Right lobe of liver (tissue), 6 donors: ENCODE data around the gene NRXN2. TPM values are rescaled to one million over a fixed set of nuclear protein-coding genes. Genes with fewer than 3 reads are reported as not detected.
A peak's percentile ranks its signal among the peaks of the same experiment; 100 is the strongest.

Source experiments
- ATAC-seq, 4 donors: fragments of 200-7000 bp; cut with Tn5 transposase; one replicate each; pipeline ENCODE4 v1.9.1; 2020; ENCODE audit warnings: mild to moderate bottlenecking in 4 of 4, moderate library complexity in 4 of 4
- DNase-seq, 3 donors: peaks; one replicate each; pipeline ENCODE4 v3.0.0-alpha.2; 2020
- H3K27ac ChIP-seq, 3 donors: fragments of 200-600 bp; one replicate each; pipeline ENCODE4 v1.8.0; 2022
- H3K27me3 ChIP-seq, 2 donors: fragments of 200-600 bp; one replicate each; pipeline ENCODE4 v1.8.0; 2022
- H3K36me3 ChIP-seq, 4 donors: fragments of 200-600 bp; sonication (generic) in 1 of 4; one replicate each; pipeline versions ENCODE4 v1.5.1 to v1.8.0; 2017 to 2022; ENCODE audit warnings: control low read depth in 1 of 4
- H3K4me1 ChIP-seq, 4 donors: fragments of 200-600 bp; sonication (generic) in 1 of 4; one replicate each; pipeline versions ENCODE4 v1.5.1 to v1.8.0; 2017 to 2022; ENCODE audit warnings: control low read depth in 1 of 4
- H3K4me3 ChIP-seq, 3 donors: fragments of 200-600 bp; one replicate each; pipeline ENCODE4 v1.8.0; 2022
- H3K9me3 ChIP-seq, 4 donors: fragments of 200-600 bp; sonication (generic) in 1 of 4; one replicate each; pipeline versions ENCODE4 v1.5.1 to v1.8.0; 2017 to 2022; ENCODE audit warnings: control low read depth in 1 of 4
- POLR2A ChIP-seq: fragments of 450-650 bp; IDR thresholded peaks from one replicate; pipeline ENCODE4 v1.6.1; 2017; ENCODE audit warnings: antibody characterized with exemption, mild to moderate bottlenecking
- WGBS: methylation state at CpG from one replicate; pipeline ENCODE4 v1.1.6; 2018; ENCODE audit warnings: low coverage, low lambda C conversion rate; ENCODE audit not compliant: insufficient coverage; ENCODE audit errors: missing lambda C conversion rate; 5-methylcytosine and 5-hydroxymethylcytosine counted together
- intact Hi-C, 2 donors: fragments of 100-400 bp; cut with DNase I; formaldehyde crosslinking; loops; one replicate each; pipeline versions ENCODE4 v1.11.2 to v1.14.1; 2022
- total RNA-seq, 6 experiments: library from RNA; depleted of rRNA in 2 of 6; stranded (reverse); fragments of >200 nt in 2 of 6; fragmentation: NEBNext Ultra II Directional in 3 of 6; extraction: Animal tissue kit (Norgen Biotek cat#: 25700) in 3 of 6; gene quantifications; one replicate each; pipeline versions ENCODE4 v1.1.0 to v1.2.4, GENCODE V29; 2016 to 2023
- TF ChIP-seq, protein P1 (sequence below), 4 donors: fragments of 200-600 bp in 3 of 4; fragments of 450-650 bp in 1 of 4; IDR thresholded peaks; one replicate each; pipeline versions ENCODE4 v1.5.1 to v1.8.0; 2016 to 2022; ENCODE audit warnings: antibody characterized with exemption in 4 of 4, mild to moderate bottlenecking in 2 of 4
- donor health status: DM: no; HTN: yes; CAD: no.
- donor health status: DM: no; HTN: no; CAD: no.
- donor health status: DM: no; HTN: no; CAD: no.
- donor health status: DM: no; HTN: yes; CAD: no.
- donor health status: DM: no; HTN: yes; CAD: no.

Gene NRXN2
- total RNA-seq, 6 experiments from 2014 or later = 1.6 to 7.7 (median 2.3) TPM

DNA sequence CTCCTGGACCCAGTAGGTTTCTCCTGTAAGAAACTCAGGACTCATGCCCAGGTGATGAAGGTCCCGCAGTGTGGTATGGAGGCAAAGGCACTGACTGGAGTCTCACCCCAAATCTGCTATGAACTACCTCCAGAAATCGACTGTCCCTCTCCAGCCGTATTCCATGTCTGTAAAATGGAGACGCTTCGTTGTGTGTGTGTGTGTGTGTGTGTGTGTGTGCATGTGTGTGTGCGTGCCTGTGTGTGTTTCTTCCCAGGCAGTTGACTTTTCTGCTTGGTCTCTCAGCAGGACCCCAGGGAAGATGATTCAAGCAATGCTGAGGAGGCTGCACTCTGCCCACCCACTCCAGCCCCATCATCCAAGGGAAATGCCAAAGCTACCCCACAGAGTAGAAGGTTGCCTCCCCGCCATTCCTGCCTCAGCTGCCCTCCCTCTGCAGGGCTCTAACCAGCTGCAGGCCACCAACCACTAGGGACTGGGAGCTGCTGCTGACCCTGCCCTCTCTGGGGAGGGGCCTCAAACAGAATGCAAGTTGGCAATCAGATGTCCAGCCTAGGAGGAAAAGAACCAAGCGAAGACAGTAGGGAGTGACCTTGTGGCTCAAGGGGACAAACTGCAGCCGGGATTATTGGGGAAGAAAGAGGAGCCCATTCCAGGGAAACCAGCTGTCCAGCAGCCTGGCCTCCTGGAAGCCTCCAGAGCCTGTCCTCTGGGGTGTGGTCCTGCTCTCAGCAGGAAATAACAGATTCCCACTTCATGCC is 75.8 kb downstream of the NRXN2 start:
- Histone ChIP-seq H3K4me1 (no peaks in the 10 kb centered on the region), H3K27ac (no peak overlapping the region), H3K36me3 (no peaks in the 10 kb centered on the region), H3K4me3 (no peak overlapping the region), H3K9me3 (no peaks in the 10 kb centered on the region), H3K27me3 (no peaks in the 10 kb centered on the region)
- DNase-seq = no peak
- intact Hi-C loops = no loop called here
- TF ChIP-seq, protein P1, sequence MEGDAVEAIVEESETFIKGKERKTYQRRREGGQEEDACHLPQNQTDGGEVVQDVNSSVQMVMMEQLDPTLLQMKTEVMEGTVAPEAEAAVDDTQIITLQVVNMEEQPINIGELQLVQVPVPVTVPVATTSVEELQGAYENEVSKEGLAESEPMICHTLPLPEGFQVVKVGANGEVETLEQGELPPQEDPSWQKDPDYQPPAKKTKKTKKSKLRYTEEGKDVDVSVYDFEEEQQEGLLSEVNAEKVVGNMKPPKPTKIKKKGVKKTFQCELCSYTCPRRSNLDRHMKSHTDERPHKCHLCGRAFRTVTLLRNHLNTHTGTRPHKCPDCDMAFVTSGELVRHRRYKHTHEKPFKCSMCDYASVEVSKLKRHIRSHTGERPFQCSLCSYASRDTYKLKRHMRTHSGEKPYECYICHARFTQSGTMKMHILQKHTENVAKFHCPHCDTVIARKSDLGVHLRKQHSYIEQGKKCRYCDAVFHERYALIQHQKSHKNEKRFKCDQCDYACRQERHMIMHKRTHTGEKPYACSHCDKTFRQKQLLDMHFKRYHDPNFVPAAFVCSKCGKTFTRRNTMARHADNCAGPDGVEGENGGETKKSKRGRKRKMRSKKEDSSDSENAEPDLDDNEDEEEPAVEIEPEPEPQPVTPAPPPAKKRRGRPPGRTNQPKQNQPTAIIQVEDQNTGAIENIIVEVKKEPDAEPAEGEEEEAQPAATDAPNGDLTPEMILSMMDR (IDR thresholded peaks at IDR 0.05) = no peak
- TF ChIP-seq POLR2A = no peak
- no peak for ATAC-seq
- 83% methylated on average over 2 of the region's 9 CpGs for WGBS

DNA sequence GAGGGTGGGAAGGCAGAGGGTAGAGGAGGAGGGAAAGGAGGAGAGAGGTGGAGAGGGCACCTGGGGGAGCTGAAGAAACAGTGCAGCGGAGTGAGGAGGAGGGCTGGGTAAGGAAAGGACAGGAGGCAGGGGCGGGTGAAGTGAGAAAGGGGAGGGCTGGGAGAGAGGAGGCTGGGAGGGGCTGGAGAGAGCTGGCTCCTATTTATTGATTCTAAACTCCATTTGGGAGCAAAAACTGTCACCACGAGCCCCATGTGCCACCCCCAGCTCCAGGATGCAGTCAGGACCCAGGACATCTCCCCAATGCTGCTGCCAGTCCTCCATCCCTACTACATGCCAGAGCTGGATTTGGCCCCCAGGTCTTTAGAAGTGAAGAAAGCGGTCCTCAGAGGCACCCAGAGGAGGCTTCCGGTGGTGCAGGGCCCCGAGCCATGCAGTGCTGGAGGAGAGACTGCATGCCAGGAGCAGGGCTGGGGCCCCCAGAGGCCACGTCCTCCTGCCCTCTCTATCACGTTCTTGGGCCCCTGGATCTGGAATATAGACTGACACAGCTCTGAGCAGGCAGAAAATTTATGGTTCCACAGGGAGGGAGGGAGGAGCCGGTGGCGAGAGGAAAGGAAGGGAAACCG is 78.2 kb downstream of the NRXN2 start:
- ATAC-seq (peak in 2 of 4 donors; percentile 9 to 29), DNase-seq (no peak)
- intact Hi-C loops = no loop called here
- TF ChIP-seq, protein P1 (IDR thresholded peaks at IDR 0.05) = no peak
- TF ChIP-seq POLR2A = no peak
- WGBS = 26% methylated on average over 8 of the region's 11 CpGs
- Histone ChIP-seq H3K9me3 (no peaks in the 10 kb centered on the region), H3K27ac (no peak overlapping the region), H3K36me3 (no peaks in the 10 kb centered on the region), H3K27me3 (no peaks in the 10 kb centered on the region), H3K4me1 (no peaks in the 10 kb centered on the region), H3K4me3 (no peak overlapping the region)

DNA sequence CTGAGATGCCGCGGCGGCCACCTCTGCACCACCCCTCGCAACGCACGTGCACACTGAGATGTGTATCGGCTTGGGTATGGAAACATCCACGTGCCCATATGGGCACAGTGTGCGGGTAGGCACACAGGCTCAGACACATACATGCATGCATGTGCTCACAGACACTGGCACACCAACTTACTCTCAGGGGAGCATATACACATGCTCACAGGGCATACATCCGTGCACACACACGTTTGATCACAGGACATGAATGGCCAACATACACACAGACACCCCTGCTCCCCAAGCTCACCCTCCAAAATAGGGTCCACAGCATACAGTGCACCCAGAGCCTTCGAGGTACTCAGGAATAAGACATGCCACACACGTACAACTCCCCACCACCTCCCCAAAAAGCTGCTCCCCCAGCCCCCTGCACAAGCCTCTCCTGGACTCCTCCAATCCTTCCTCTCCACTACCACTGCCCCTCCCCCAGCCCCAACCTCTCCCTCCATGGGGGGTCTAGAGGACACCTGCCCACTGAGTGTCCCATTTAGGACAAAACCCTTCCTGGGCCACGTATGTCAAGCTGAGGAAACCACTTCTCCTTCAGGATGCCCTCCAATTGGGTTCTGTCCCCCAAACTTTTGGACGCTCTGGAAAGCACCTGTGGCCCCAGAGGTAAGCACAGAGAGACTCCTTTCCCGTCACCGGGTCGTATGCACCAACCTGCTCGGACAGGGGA is 78.9 kb downstream of the NRXN2 start:
- no peak overlapping the region for H3K4me3 ChIP-seq
- 22% methylated on average over 6 of the region's 19 CpGs for WGBS
- H3K4me1 ChIP-seq = no peaks in the 10 kb centered on the region
- no peaks in the 10 kb centered on the region for H3K9me3 ChIP-seq
- intact Hi-C loops = no loop called here
- no peak for TF ChIP-seq POLR2A
- TF ChIP-seq, protein P1 (IDR thresholded peaks at IDR 0.05) = no peak
- no peaks in the 10 kb centered on the region for H3K36me3 ChIP-seq
- H3K27ac ChIP-seq = no peak overlapping the region
- DNase-seq = no peak
- ATAC-seq = no peak
- H3K27me3 ChIP-seq = no peaks in the 10 kb centered on the region

DNA sequence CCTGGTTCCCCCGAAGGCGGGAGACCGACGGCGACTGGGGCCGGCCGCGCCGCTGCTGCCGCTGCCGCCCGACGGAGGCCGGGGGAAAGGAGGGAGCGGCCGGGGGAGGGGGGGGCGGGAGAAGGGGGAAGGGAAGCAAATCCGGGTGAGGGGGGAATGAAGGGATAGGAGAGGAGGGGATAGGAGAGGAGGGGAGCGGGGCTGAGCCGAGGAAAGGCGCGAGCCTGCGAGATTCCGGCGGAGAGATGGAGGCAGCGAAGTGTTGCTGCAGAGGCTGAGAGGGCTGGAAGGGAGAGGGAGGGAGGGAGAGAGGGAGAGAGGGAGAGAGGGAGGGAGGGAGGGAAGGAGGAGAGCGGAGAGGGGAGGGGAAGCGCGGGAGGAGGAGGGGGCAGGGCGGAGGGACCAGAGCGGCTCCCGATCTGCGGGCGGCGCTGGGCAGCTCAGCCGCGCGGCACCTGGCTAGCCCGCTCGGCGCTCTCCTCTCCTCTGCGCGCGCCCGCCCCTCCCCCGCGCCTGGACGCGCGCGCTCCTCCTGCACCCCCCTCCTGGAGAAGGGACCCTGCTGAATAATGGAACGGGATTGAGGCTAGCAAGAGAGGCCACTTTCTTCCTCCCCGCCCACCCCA is 79.6 kb downstream of the NRXN2 start:
- intact Hi-C loops = no loop called here
- ATAC-seq = peak in 2 of 4 donors; percentile 15 to 17
- Histone ChIP-seq H3K27ac (no peak overlapping the region), H3K4me3 (no peak overlapping the region), H3K9me3 (no peaks in the 10 kb centered on the region), H3K4me1 (no peaks in the 10 kb centered on the region), H3K27me3 (no peaks in the 10 kb centered on the region), H3K36me3 (no peaks in the 10 kb centered on the region)
- 7% methylated on average over 26 of the region's 53 CpGs for WGBS
- no peak for TF ChIP-seq POLR2A
- DNase-seq = no peak
